KMS-11 (cell line): ENCODE data around the gene CPED1.
"Not testable (repeated sequence)": the region's sequence is repeated elsewhere in the genome, so short reads cannot be mapped to it uniquely, and the experiment has no call there.

Experiments
- H2AFZ ChIP-seq: fragments of 200-600 bp; sonication (generic); 2 replicates; pipeline ENCODE4 v1.6.1; 2016; ENCODE audit warnings: antibody characterized with exemption, mixed run types, low read depth
- H3K27ac ChIP-seq: fragments of 200-600 bp; sonication (generic); 2 replicates; pipeline ENCODE4 v1.6.1; 2016; ENCODE audit warnings: mild to moderate bottlenecking, mixed run types
- H3K27me3 ChIP-seq: fragments of 200-600 bp; sonication (generic); 2 replicates; pipeline ENCODE4 v1.6.1; 2017; ENCODE audit warnings: mild to moderate bottlenecking, low read depth, mixed run types, moderate library complexity; ENCODE audit not compliant: insufficient read depth
- H3K36me3 ChIP-seq: fragments of 200-600 bp; sonication (generic); 2 replicates; pipeline ENCODE4 v1.6.1; 2017; ENCODE audit warnings: mild to moderate bottlenecking, mixed run types; ENCODE audit not compliant: insufficient read depth
- H3K4me1 ChIP-seq: fragments of 200-600 bp; sonication (generic); 2 replicates; pipeline ENCODE4 v1.6.1; 2016; ENCODE audit warnings: mild to moderate bottlenecking, low read depth, mixed run types; ENCODE audit not compliant: poor library complexity, severe bottlenecking
- H3K4me2 ChIP-seq: fragments of 200-600 bp; sonication (generic); 2 replicates; pipeline ENCODE4 v1.7.0; 2016; ENCODE audit warnings: mild to moderate bottlenecking, mixed run types
- H3K4me3 ChIP-seq: fragments of 200-600 bp; sonication (generic); IDR thresholded peaks from 2 replicates; pipeline ENCODE4 v1.6.1; 2017; ENCODE audit warnings: low read depth, low read length, mixed read lengths; ENCODE audit not compliant: insufficient read depth
- H3K79me2 ChIP-seq: fragments of 200-600 bp; sonication (generic); 2 replicates; pipeline ENCODE4 v1.6.1; 2016; ENCODE audit warnings: low read depth, mixed run types; ENCODE audit not compliant: insufficient read depth
- H3K9ac ChIP-seq: fragments of 200-600 bp; sonication (generic); 2 replicates; pipeline ENCODE4 v1.6.1; 2016; ENCODE audit warnings: mild to moderate bottlenecking, mixed run types
- H4K20me1 ChIP-seq: fragments of 200-600 bp; sonication (generic); 2 replicates; pipeline ENCODE4 v1.6.1; 2016; ENCODE audit warnings: mild to moderate bottlenecking, mixed run types; ENCODE audit not compliant: insufficient read depth
- CTCF ChIP-seq: fragments of 200-600 bp; sonication (generic); conservative IDR thresholded peaks from 2 replicates; pipeline ENCODE4 v1.6.1; 2017; ENCODE audit warnings: low read depth, mild to moderate bottlenecking, antibody characterized with exemption, low read length, moderate library complexity, mixed read lengths

The CPED1 gene

GRCh38 chr7:121214657-121215056, 226.1 kb downstream of the CPED1 start:
- TF ChIP-seq CTCF: no peak
- H3K4me1 ChIP-seq: peaks cover 4% of the 10 kb centered on the region
- no peak overlapping the region for H3K4me2 ChIP-seq
- no peak overlapping the region for H3K9ac ChIP-seq
- no peaks in the 10 kb centered on the region for H3K36me3 ChIP-seq
- H2AFZ ChIP-seq: no peak overlapping the region
- no peaks in the 10 kb centered on the region for H3K79me2 ChIP-seq
- no peak overlapping the region for H3K27ac ChIP-seq
- no peaks in the 10 kb centered on the region for H3K27me3 ChIP-seq
- no peak overlapping the region for H3K4me3 ChIP-seq
- H4K20me1 ChIP-seq: no peaks in the 10 kb centered on the region

- Histone ChIP-seq H3K4me2 (no peak overlapping the region), H3K36me3 (no peaks in the 10 kb centered on the region), H3K79me2 (no peaks in the 10 kb centered on the region), H3K4me3 (no peak overlapping the region), H3K27ac (no peak overlapping the region), H3K27me3 (no peaks in the 10 kb centered on the region), H2AFZ (no peak overlapping the region), H3K9ac (no peak overlapping the region), H4K20me1 (no peaks in the 10 kb centered on the region), H3K4me1 (peaks cover 4% of the 10 kb centered on the region)
- no peak for TF ChIP-seq CTCF
Measured at GRCh38 chr7:121219026-121219425, 230.5 kb downstream of the CPED1 start.

- H3K9ac ChIP-seq, H3K4me2 ChIP-seq, H2AFZ ChIP-seq, H4K20me1 ChIP-seq, H3K4me1 ChIP-seq, H3K4me3 ChIP-seq, H3K27me3 ChIP-seq, H3K36me3 ChIP-seq, H3K27ac ChIP-seq, H3K79me2 ChIP-seq: not testable (repeated sequence)
Measured at GRCh38 chr7:121221108-121221507, 232.6 kb downstream of the CPED1 start.

- Histone ChIP-seq H3K9ac (no peak overlapping the region), H3K4me2 (no peak overlapping the region), H3K79me2 (no peaks in the 10 kb centered on the region), H3K27ac (no peak overlapping the region), H2AFZ (no peak overlapping the region), H3K4me1 (no peaks in the 10 kb centered on the region), H3K4me3 (no peak overlapping the region), H4K20me1 (no peaks in the 10 kb centered on the region), H3K27me3 (no peaks in the 10 kb centered on the region), H3K36me3 (no peaks in the 10 kb centered on the region)
- no peak for TF ChIP-seq CTCF
Measured at GRCh38 chr7:121228779-121229178, 240.3 kb downstream of the CPED1 start.

GRCh38 chr7:121235201-121235600, 246.7 kb downstream of the CPED1 start:
- H3K4me3 ChIP-seq: no peak overlapping the region
- no peaks in the 10 kb centered on the region for H3K4me1 ChIP-seq
- no peak overlapping the region for H2AFZ ChIP-seq
- H4K20me1 ChIP-seq: no peaks in the 10 kb centered on the region
- no peak for TF ChIP-seq CTCF
- H3K9ac ChIP-seq: no peak overlapping the region
- H3K4me2 ChIP-seq: no peak overlapping the region
- H3K27ac ChIP-seq: no peak overlapping the region
- H3K27me3 ChIP-seq: no peaks in the 10 kb centered on the region
- no peaks in the 10 kb centered on the region for H3K36me3 ChIP-seq
- H3K79me2 ChIP-seq: no peaks in the 10 kb centered on the region
